ENCODE results near the gene GAB1.

Gene GAB1

GRCh38 chr4:143489106-143489505, 152.4 kb downstream of the GAB1 start:
- no peak overlapping the region for H3K27ac ChIP-seq (ENCODE audit: low read depth, low read length)
- no peaks in the 10 kb centered on the region for H3K79me2 ChIP-seq (ENCODE audit: insufficient read depth, low read length)
- no peak overlapping the region for H3K9ac ChIP-seq (ENCODE audit: low read length)
- no peak for TF ChIP-seq CTCF (IDR thresholded peaks at IDR 0.05; ENCODE audit: insufficient read depth, low read length, poor library complexity, severe bottlenecking)
- H4K20me1 ChIP-seq (ENCODE audit: low read depth, low read length): no peaks in the 10 kb centered on the region
- H3K4me3 ChIP-seq (ENCODE audit: insufficient read depth, low read length, poor library complexity, severe bottlenecking): no peak overlapping the region
- H3K9me2 ChIP-seq (replicated peaks; ENCODE audit: insufficient read depth, low read length): no peaks in the 10 kb centered on the region
- H3K36me3 ChIP-seq (ENCODE audit: low read length): no peaks in the 10 kb centered on the region
- no peak overlapping the region for H3K4me2 ChIP-seq (ENCODE audit: low read depth, low read length, poor library complexity, severe bottlenecking)
- no peaks in the 10 kb centered on the region for H3F3A ChIP-seq (ENCODE audit: insufficient read depth)
- H2AFZ ChIP-seq (ENCODE audit: low read depth, low read length, severe bottlenecking): no peak overlapping the region
- H3K27me3 ChIP-seq (ENCODE audit: low read length): no peaks in the 10 kb centered on the region
- no peaks in the 10 kb centered on the region for H3K9me3 ChIP-seq (ENCODE audit: insufficient read depth, low read length)

DNA sequence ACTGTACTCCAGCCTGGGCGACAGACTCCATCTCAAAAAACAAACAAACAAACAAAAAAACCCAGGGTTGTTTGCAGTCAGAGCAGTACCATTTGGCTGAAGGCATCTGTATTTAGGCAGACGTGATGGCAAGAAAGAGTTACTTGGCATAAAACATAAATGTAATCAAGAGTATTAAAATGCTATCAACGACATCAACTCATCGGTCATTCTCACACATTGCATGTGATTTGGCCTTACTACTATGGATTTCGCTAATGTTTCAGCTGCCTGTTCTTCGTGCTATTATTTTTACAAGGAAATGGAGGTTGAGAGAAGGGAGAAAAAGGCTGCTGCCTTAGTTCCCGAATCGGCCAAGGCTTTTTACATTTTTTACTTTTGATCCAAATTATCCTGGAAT, 161.3 kb downstream of the GAB1 start:
- no peak overlapping the region for H3K27ac ChIP-seq (ENCODE audit: low read depth, low read length)
- no peak overlapping the region for H3K4me2 ChIP-seq (ENCODE audit: low read depth, low read length, poor library complexity, severe bottlenecking)
- no peak overlapping the region for H2AFZ ChIP-seq (ENCODE audit: low read depth, low read length, severe bottlenecking)
- H3F3A ChIP-seq (ENCODE audit: insufficient read depth): no peaks in the 10 kb centered on the region
- H3K9ac ChIP-seq (ENCODE audit: low read length): no peak overlapping the region
- no peaks in the 10 kb centered on the region for H3K9me3 ChIP-seq (ENCODE audit: insufficient read depth, low read length)
- no peaks in the 10 kb centered on the region for H4K20me1 ChIP-seq (ENCODE audit: low read depth, low read length)
- no peak for TF ChIP-seq CTCF (IDR thresholded peaks at IDR 0.05; ENCODE audit: insufficient read depth, low read length, poor library complexity, severe bottlenecking)
- no peak for TF ChIP-seq EZH2phosphoT487 (conservative IDR thresholded peaks at IDR 0.05; ENCODE audit: low read length)
- no peak overlapping the region for H3K4me3 ChIP-seq (ENCODE audit: insufficient read depth, low read length, poor library complexity, severe bottlenecking)
- H3K79me2 ChIP-seq (ENCODE audit: insufficient read depth, low read length): no peaks in the 10 kb centered on the region
- H3K9me2 ChIP-seq (replicated peaks; ENCODE audit: insufficient read depth, low read length): no peaks in the 10 kb centered on the region
- H3K27me3 ChIP-seq (ENCODE audit: low read length): no peaks in the 10 kb centered on the region
- no peaks in the 10 kb centered on the region for H3K36me3 ChIP-seq (ENCODE audit: low read length)

- no peaks in the 10 kb centered on the region for H3K27me3 ChIP-seq (ENCODE audit: low read length)
- H2AFZ ChIP-seq (ENCODE audit: low read depth, low read length, severe bottlenecking): no peak overlapping the region
- no peaks in the 10 kb centered on the region for H3K9me2 ChIP-seq (replicated peaks; ENCODE audit: insufficient read depth, low read length)
- H3K36me3 ChIP-seq (ENCODE audit: low read length): no peaks in the 10 kb centered on the region
- H3K79me2 ChIP-seq (ENCODE audit: insufficient read depth, low read length): no peaks in the 10 kb centered on the region
- H3K4me3 ChIP-seq (ENCODE audit: insufficient read depth, low read length, poor library complexity, severe bottlenecking): no peak overlapping the region
- H3F3A ChIP-seq (ENCODE audit: insufficient read depth): no peaks in the 10 kb centered on the region
- no peaks in the 10 kb centered on the region for H4K20me1 ChIP-seq (ENCODE audit: low read depth, low read length)
- no peaks in the 10 kb centered on the region for H3K9me3 ChIP-seq (ENCODE audit: insufficient read depth, low read length)
- H3K9ac ChIP-seq (ENCODE audit: low read length): no peak overlapping the region
- H3K27ac ChIP-seq (ENCODE audit: low read depth, low read length): no peak overlapping the region
- no peak for TF ChIP-seq EZH2phosphoT487 (conservative IDR thresholded peaks at IDR 0.05; ENCODE audit: low read length)
- H3K4me2 ChIP-seq (ENCODE audit: low read depth, low read length, poor library complexity, severe bottlenecking): no peak overlapping the region
Observed at GRCh38 chr4:143502231-143502630, 165.6 kb downstream of the GAB1 start.

DNA sequence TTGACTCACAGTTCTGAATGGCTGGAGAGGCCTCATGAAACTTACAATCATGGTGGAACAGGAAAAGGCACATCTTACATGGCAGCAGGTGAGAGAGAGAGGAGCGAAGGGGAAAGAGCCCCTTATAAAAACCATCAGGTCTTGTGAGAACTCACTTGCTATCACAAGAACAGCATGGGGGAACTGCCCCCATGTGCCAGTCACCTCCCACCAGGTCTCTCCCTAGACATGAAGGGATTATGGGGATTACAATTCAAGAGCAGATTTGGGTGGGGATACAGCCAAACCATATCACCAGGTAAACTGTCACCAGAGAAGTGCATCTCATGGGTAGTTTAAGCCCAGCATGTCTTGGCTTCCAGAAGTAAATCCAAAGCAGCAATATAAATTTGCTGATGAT, 169.4 kb downstream of the GAB1 start:
- H3K4me3 ChIP-seq (ENCODE audit: insufficient read depth, low read length, poor library complexity, severe bottlenecking): no peak overlapping the region
- no peaks in the 10 kb centered on the region for H3K79me2 ChIP-seq (ENCODE audit: insufficient read depth, low read length)
- no peak for TF ChIP-seq CTCF (IDR thresholded peaks at IDR 0.05; ENCODE audit: insufficient read depth, low read length, poor library complexity, severe bottlenecking)
- no peak for TF ChIP-seq EZH2phosphoT487 (conservative IDR thresholded peaks at IDR 0.05; ENCODE audit: low read length)
- H3F3A ChIP-seq (ENCODE audit: insufficient read depth): no peaks in the 10 kb centered on the region
- no peaks in the 10 kb centered on the region for H3K9me2 ChIP-seq (replicated peaks; ENCODE audit: insufficient read depth, low read length)
- H3K27ac ChIP-seq (ENCODE audit: low read depth, low read length): no peak overlapping the region
- H2AFZ ChIP-seq (ENCODE audit: low read depth, low read length, severe bottlenecking): no peak overlapping the region
- H3K27me3 ChIP-seq (ENCODE audit: low read length): no peaks in the 10 kb centered on the region
- no peaks in the 10 kb centered on the region for H3K36me3 ChIP-seq (ENCODE audit: low read length)
- no peak overlapping the region for H3K4me2 ChIP-seq (ENCODE audit: low read depth, low read length, poor library complexity, severe bottlenecking)
- no peaks in the 10 kb centered on the region for H3K9me3 ChIP-seq (ENCODE audit: insufficient read depth, low read length)
- no peaks in the 10 kb centered on the region for H4K20me1 ChIP-seq (ENCODE audit: low read depth, low read length)
- H3K9ac ChIP-seq (ENCODE audit: low read length): no peak overlapping the region

Measured in SU-DHL-6 (cell line).